ENCODE results near the gene RBM20. TPM values are rescaled to one million over a fixed set of nuclear protein-coding genes. Genes with fewer than 3 reads are reported as not detected.

RBM20 gene
- total and polyA plus RNA-seq, 2 of the 13 experiments (the other 11 are each of a cell fraction or from before 2014, with no cell fraction given): 0.02 to 0.22 TPM

- no peak for ATAC-seq
- no TSS peak for BruUV-seq (replicated peaks)
- Histone ChIP-seq H3K4me3 (replicated peaks in 1 of 3; ENCODE audit: insufficient read depth in 1 of 3, low read depth in 2 of 3, low read length in 3 of 3) (no peak overlapping the region), H3K4me2 (ENCODE audit: low read depth, low read length) (no peak overlapping the region), H3K27ac (ENCODE audit: extremely low read length, insufficient read depth, low read length) (no peak overlapping the region), H3K9ac (ENCODE audit: insufficient read depth, low read depth, low read length) (no peak overlapping the region), H3K79me2 (ENCODE audit: insufficient read depth, low read length) (no peaks in the 10 kb centered on the region), H3K36me3 (replicated peaks in 1 of 2; ENCODE audit: control insufficient read depth in 1 of 2, insufficient read depth in 2 of 2, low read length in 2 of 2) (no peaks in the 10 kb centered on the region), H3K4me1 (ENCODE audit: insufficient read depth, low read length) (peaks cover 54% of the 10 kb centered on the region), H3K27me3 (ENCODE audit: control insufficient read depth in 1 of 2, insufficient read depth in 2 of 2, low read length in 2 of 2) (no peaks in the 10 kb centered on the region; a peak in 1 of 5 replicates), H3K9me3 (ENCODE audit: low read length) (no peaks in the 10 kb centered on the region), H4K20me1 (ENCODE audit: insufficient read depth, low read length) (no peaks in the 10 kb centered on the region), H2AFZ (ENCODE audit: low read length) (no peak overlapping the region)
- intact Hi-C loops (cut with micrococcal nuclease; ENCODE audit: unreplicated experiment) (no loop called here), in situ Hi-C loops (cut with HindIII; ENCODE audit: extremely low pct_ligation_motif_present, low pct_unique_long_range_greater_than_20kb) (no loop called here)
- FAIRE-seq: no peak
- 27% methylated on average over 8 of the region's 8 CpGs for WGBS (ENCODE audit: low lambda C conversion rate)
- TF ChIP-seq ZNF274 (CRISPR knock-in tag; IDR thresholded peaks at IDR 0.05) (no peak), PLSCR1 (CRISPR knock-in tag; IDR thresholded peaks at IDR 0.05; ENCODE audit: borderline replicate concordance) (no peak), ZBED4 (CRISPR knock-in tag; IDR thresholded peaks at IDR 0.05; ENCODE audit: borderline replicate concordance) (no peak), TFDP1 (CRISPR knock-in tag; IDR thresholded peaks at IDR 0.05; ENCODE audit: borderline replicate concordance) (no peak), CHD4 (IDR thresholded peaks at IDR 0.05; ENCODE audit: borderline replicate concordance, low read length) (no peak), REL (CRISPR knock-in tag; conservative IDR thresholded peaks at IDR 0.05) (no peak), ZNF773 (CRISPR knock-in tag; IDR thresholded peaks at IDR 0.05; ENCODE audit: borderline replicate concordance) (no peak), ZNF329 (CRISPR knock-in tag; IDR thresholded peaks at IDR 0.05; ENCODE audit: low read depth) (no peak), NONO (IDR thresholded peaks at IDR 0.05) (no peak), NONO (CRISPR knock-in tag; conservative IDR thresholded peaks at IDR 0.05) (no peak), BRD4 (CRISPR knock-in tag; IDR thresholded peaks at IDR 0.05) (no peak), RARG (CRISPR knock-in tag; IDR thresholded peaks at IDR 0.05; ENCODE audit: low read depth) (no peak), BCL6 (CRISPR knock-in tag; IDR thresholded peaks at IDR 0.05) (no peak), KDM6A (CRISPR knock-in tag; IDR thresholded peaks at IDR 0.05; ENCODE audit: low read depth) (no peak), SMARCE1 (IDR thresholded peaks at IDR 0.05; ENCODE audit: borderline replicate concordance) (no peak), ZNF503 (CRISPR knock-in tag; IDR thresholded peaks at IDR 0.05) (no peak), NCOA1 (CRISPR knock-in tag; IDR thresholded peaks at IDR 0.05) (no peak), SPEN (CRISPR knock-in tag; IDR thresholded peaks at IDR 0.05; ENCODE audit: low read depth) (no peak), ZNF550 (CRISPR knock-in tag; IDR thresholded peaks at IDR 0.05; ENCODE audit: borderline replicate concordance) (no peak)
- ChIA-PET POLR2A (no interaction called here), CTCF (ENCODE audit: low intra/inter-chr PET ratio, low total read pairs) (no interaction called here)
- no peak for DNase-seq (ENCODE audit: low spot score)
Measured at GRCh38 chr10:110822712-110823311, 178.7 kb downstream of the RBM20 start.
